GM21619 (cell line): ENCODE results near the gene MXD3.

Experiments
- ATAC-seq: cut with Tn5 transposase; IDR thresholded peaks from one replicate; pipeline ENCODE4 v1.9.1; 2021; ENCODE audit not compliant: unreplicated experiment

MXD3 gene

DNA sequence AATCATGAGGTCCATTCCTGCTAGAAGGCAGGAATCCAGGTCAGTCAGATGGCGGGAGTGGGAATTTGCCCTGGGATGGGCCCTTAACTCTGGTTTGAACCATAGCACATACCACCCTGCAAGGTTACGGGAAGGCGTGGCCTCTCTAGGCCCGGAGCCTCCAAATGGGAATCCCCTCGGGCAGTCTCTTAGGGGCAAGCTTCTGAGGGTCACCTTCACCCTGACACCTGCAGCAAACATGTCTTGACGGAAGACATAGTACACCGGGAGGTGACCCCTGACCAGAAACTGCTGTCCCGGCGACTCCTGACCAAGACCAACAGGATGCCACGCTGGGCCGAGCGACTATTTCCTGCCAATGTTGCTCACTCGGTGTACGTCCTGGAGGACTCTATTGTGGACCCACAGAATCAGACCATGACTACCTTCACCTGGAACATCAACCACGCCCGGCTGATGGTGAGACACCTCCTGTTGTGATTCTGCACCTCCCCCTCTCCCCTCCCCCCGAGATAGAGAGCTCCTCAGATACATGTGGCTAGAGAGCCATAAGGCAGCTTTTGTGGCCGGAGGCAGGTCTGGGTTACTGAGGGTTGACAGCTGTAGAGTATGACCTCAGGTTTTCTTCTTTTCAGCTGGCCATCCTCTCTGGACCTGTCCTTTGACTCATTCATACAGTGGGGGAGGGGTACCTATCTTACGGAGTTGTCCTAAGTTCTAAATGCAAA is 7.1 kb downstream of the MXD3 start:
- ATAC-seq: no peak

DNA sequence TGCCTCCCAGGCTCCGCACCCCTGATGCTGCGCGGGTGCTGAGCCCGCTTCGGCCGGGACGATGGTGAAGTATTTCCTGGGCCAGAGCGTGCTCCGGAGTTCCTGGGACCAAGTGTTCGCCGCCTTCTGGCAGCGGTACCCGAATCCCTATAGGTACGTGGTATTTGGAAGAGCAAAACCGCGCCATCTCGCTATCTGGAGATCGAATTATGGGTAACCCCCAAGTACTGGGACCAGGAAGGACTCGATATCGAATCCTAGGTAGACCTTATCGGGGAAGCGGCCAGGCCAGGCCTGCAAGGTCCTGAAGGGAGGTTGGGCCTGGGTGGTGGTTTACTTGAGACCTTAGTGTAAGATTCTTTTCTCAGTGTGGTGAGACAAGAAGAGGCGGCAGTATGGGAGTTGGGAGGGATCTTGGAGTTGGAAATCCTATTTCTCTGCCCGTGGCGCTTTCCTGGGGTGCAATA is 7.7 kb downstream of the MXD3 start:
- no peak for ATAC-seq

DNA sequence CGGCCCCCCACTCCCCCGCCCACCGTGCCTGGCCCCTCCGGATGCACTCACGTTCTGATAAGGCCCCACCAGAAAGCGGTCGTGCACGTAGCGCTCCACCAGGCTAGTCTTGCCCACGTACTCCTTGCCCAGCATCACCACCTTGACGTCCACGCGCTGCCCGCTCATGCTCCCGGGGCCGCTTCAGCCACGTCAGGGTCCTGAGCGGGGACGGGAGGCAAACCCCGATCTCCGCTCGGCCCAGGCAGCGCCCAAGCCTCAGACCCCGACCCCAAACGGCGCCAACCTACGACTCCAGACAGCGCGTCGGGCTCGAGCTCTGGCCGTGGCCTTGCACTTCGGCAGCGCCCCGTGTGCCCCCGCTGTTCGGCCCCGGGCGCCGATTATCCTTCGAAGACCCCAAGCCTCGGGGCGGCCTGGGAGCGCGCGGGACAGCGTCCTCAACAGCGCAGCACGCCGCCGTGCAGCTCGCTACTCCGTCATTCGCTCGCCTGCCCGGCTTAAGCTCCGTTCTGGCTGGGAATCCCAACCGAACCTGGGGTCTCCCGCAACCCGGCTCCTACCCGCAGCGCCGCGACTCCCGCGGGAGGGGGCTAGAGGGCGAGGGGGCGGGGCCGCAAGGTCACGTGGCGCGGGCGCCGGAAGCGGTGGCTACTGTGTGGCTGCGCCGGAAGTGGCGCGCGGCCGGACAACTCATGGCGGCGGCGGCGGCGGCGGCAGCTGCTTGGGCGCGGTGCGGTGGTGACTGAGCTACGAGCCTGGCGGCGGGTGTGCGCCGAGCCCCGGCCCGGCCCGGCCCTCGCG is 8.4 kb downstream of the MXD3 start, which contains the start of the genes PRELID1 and RAB24:
Gene PRELID1 (plus strand): TSS at position 679 of the 804 bp plus-strand sequence. CDS start 187 bp downstream, outside the sequence.
Gene RAB24 (minus strand): TSS at position 599 of the 804 bp plus-strand sequence. CDS start 431 bp downstream, at position 168.
- ATAC-seq: peak; percentile 59

DNA sequence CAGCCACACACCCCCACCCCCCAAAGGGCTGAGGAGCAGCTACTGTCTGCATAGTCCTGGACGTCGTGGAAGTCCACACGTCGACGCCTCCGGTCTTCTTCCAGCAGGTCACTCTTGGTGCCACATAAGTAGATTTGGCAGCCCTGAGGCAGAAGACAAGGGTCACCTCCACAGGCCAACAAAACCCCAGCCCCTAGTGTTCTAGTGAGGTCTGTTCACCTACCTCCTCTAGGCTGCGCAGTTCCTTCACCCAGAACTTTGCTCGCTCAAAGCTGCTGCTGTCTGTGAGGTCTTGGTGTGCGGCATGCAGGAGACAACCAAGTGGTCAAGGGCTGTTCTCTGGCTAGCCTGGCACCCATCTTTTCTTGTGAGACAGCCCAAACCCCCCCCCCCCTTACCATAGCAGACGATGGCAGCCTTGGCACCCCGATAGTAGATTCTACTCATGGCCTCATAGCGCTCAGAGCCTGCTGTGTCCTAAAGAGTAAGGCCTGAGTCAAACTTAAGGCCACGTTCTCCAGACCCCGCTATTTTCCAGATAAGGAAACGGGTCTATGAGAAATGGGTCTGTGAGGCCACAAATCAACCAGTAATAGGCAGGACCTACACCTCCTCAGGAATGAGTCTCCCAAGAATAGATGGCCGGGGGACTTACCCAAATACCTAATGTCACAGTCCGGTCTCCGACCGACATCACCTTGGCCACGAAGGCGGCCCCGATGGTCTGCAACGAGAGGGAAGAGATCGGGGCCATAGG is 9.2 kb downstream of the MXD3 start:
- ATAC-seq: no peak

DNA sequence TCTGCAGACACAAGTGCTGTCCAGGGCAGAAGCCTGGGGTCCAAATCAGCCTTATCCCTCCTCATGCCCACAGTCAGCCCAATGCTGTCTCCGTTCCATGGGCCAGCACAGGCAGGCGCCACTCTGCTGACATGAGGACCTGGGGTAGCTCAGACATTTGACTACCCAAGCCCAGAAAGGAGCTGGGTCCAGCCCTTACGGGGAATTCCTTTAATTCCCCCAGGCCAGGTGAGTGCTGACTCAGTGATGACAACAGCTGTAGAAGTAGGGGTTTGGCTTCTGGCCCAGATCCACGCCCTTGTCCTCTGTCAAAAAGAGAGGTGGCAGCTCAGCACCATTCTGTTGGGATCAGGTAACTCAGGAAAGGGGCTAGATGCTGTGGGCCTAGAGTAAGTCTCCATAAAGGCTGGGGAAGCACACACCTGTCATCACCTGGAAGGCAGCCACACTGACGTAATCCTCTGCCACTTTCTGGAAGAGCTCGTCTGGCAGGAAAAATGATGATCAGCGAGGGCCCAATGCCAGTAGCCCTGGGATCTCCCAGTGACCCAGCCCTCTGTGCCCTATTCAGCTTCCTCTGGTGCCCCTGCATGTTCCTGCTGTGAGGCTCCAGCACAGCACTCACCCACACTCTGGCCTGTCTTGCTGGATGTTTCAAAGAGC is 10.1 kb downstream of the MXD3 start:
- ATAC-seq: no peak

DNA sequence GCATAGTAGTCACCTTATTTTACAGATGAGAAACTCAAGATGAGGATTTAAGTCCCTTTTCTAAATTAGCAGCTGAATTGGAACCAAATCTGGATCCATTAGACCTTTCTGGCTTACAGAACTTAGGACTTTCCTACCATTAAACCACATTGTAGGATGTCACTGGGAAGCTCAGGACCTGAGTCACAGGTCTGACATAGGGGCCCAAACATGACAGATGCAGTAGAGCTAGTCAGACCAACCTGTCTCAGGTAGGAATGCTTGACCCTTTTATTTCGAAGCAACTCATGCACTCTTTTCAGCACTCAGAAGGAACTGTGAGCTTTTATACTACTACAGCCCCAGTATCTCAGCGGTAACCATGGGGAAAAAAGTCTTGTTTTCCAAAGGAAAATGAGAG is 10.7 kb downstream of the MXD3 start:
- ATAC-seq: no peak

DNA sequence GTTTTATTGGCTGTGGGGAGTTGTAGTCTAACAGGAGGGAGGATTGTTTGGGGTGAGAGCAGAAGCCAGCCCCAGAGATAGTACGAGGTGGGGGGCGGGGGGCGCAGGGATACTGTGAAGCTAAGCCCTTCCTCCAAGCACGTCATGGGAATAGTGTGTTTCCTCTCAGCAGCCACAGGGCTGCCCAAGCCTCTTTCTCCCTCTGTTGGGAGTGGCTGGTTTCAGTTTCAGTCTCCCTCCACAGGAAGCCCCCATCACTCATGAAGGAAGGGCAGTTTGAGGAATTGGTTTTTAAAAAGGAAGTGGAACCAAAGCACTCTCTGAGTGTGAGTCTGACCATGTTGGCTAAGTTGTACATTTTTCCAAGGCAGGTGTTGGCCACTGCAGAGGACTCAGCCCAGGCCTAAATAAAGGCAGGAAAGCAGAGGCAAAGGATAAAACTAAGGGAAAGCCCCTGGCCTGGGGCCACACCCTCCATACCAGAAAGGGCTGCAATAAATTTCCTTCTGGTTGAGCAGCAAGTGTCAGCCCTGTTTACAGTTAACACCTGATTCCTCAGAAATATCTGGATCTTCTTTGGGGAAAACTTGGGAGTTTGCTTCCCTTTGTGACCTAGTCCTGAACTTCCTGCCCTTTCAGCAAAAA is 11.3 kb downstream of the MXD3 start:
- ATAC-seq: peak; percentile 44

- ATAC-seq: no peak
Observed at GRCh38 chr5:177299697-177300096, 12.0 kb downstream of the MXD3 start.

DNA sequence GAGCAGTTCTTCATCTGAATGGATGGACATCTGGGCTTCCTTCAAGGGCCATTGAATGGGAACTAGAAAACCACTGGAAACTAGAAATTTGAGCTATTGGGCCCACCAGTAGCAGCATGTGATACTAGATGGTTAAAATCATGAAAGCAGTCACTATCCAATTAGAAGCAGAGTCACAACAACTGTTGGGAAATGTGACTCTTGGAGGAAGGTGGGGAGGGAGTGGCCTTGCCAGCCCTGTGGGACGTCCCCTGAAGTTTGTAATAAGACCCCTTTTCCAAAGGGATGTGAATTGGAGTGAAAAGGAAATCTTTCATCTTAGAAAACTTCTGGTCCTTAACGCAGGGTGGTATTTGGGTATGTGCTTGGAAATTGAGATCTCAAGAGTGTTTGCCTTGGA is 13.8 kb downstream of the MXD3 start:
- no peak for ATAC-seq

DNA sequence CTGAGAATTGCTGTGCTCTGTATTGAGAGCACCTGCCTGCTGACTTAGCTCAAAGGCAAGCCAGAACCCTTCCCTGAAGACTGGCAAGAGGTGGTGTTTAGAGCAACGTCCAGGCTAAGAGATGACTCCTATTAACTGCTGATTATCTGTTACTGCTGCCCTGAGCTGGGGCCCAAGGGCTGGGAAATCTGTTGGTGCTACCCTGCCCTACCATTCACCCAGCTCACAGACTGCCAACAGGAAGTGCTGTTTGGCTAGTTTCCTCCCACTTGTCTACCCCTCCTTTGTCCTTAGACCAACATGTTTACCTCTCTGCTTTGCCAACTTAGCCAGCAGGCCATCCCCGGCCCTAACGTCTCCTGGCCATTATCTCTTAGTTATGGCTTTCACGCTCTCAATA is 15.1 kb downstream of the MXD3 start:
- no peak for ATAC-seq

DNA sequence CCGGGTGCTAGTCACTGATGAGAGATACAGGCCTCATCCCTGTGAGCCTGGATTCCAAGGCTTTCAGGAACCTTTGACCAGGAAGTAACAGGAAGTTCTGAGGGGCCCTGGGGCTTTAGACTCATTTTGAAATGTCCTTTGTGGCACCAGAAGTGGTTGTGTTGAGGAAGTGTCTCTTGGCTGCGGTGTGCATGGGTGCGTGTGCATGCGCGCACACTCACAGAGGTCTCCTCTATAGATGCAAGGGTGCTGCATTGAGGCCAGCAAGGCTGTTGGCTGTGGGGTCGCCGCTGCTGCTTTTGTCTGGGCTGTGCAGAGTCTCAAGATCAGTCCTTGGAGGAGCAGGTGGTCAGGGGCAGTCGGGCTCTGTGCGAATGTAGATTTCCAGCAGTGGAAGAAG is 15.8 kb downstream of the MXD3 start:
- ATAC-seq: no peak

DNA sequence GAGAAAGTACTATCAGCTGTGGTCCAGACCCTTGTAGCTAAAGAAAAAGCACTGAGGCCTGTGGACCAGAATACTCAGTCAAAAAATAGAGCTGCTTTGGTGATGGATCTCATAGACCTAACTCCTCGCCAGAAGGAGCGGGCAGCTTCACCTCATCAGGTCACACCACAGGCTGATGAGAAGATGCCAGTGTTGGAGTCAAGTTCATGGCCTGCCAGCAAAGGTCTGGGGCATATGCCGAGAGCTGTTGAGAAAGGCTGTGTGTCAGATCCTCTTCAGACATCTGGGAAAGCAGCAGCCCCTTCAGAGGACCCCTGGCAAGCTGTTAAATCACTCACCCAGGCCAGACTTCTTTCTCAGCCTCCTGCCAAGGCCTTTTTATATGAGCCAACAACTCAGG is 17.1 kb downstream of the MXD3 start:
- ATAC-seq: no peak

GRCh38 chr5:177293819-177294581 is 17.7 kb downstream of the MXD3 start:
- ATAC-seq: no peak

- no peak for ATAC-seq
Observed at GRCh38 chr5:177291735-177292134, 20.0 kb downstream of the MXD3 start.

- peak; percentile 69 for ATAC-seq
Observed at GRCh38 chr5:177290816-177291596, 20.7 kb downstream of the MXD3 start.

GRCh38 chr5:177288191-177288590 is 23.5 kb downstream of the MXD3 start:
- ATAC-seq: no peak

DNA sequence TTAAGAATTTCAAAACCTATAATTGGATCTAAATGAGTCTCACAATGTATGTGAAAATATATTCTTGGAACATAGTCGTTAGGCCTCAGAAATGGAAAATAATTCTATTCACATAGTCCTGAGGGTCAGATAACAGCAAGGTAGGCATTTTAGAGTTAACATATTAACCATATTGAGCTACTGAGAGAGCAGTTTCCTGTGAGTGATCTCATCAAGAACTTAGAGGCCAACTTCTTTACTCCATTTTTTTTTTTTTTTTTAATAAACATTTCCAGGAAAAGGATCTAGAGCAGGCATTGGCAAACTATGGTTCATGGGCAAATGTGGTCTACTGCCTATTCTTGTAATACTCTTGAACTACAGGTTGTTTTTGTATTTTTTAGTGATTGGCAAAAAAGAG is 34.8 kb downstream of the MXD3 start:
- no peak for ATAC-seq

GRCh38 chr5:177275883-177276282 is 35.8 kb downstream of the MXD3 start:
- ATAC-seq: no peak

DNA sequence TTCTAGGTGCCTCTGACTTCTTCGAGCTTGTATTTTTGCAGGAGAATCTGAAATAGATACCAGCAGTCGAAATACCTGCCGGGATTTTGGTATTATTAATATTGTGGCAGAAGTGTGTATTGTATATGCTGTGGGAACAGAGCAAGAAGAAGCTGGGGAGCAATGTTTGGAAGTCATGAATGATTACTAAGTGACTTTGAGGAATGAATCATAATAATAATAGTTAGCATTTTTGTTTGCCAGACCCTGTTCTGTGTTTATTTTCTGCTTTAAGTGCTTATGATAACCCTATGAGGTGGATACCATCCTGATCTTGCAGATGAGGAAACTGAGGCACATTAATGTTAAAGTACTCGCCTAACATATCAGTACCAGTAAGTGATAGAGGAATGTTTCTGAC is 40.6 kb downstream of the MXD3 start:
- no peak for ATAC-seq
